Neural cell (in vitro differentiated cells): ENCODE results near the gene CLN6.

Source experiments
- EZH2 ChIP-seq: fragments of 200-600, 300-800 bp; shearing (Covaris generic), sonication (generic); IDR thresholded peaks from 2 replicates; pipeline ENCODE4 v1.6.1; 2014; ENCODE audit warnings: antibody characterized with exemption, low read length, borderline replicate concordance, mild to moderate bottlenecking; ENCODE audit not compliant: insufficient read depth, poor library complexity, severe bottlenecking
- RAD21 ChIP-seq: fragments of 450-650 bp; conservative IDR thresholded peaks from 2 replicates; pipeline ENCODE4 v1.6.1; 2014; ENCODE audit warnings: antibody characterized with exemption, mild to moderate bottlenecking, moderate library complexity
- TF ChIP-seq, protein P1 (sequence below): fragments of 450-650 bp; IDR thresholded peaks from 2 replicates; pipeline ENCODE4 v1.5.1; 2014; ENCODE audit warnings: antibody characterized with exemption, mild to moderate bottlenecking, moderate library complexity; ENCODE audit not compliant: poor library complexity, severe bottlenecking

DNA sequence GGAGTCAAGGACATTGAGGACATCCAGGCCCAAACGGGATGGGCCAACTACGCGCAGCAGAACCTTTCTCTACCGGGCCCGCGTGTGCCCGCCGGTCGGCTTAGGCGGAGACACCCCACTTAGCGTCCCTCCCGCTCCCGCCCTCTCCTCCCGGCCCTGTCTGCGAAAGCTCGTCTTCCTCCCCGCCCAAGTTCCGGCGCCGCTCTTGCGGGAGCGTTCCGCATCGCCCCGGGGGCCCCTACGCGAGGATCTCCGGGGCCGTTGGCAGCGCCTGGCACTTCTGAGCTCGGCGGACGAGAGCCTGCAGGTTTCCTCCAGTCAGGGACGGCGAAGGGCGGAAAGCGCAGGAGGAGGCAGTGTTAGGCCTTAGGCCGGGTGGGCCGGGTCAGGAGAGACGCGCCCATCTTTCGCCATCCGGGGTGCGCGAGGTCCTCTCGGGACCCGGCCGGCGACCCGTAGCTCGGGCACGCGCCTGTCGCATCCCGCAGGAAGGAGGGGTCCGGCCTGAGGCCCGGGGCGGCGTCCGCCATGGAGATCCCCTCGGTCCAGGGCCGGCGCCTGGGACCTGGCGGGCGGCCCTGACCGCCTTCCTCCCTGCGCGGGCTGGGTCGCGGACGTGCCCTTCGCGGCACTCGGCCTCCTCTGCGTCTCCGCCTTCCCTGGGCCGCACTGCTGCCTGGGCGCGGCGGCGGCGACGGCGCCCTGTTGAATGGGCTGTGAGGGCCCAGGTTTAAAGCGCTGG lies 48.2 kb upstream of the CLN6 start, which contains the start of gene FEM1B:
- TF ChIP-seq, protein P1, sequence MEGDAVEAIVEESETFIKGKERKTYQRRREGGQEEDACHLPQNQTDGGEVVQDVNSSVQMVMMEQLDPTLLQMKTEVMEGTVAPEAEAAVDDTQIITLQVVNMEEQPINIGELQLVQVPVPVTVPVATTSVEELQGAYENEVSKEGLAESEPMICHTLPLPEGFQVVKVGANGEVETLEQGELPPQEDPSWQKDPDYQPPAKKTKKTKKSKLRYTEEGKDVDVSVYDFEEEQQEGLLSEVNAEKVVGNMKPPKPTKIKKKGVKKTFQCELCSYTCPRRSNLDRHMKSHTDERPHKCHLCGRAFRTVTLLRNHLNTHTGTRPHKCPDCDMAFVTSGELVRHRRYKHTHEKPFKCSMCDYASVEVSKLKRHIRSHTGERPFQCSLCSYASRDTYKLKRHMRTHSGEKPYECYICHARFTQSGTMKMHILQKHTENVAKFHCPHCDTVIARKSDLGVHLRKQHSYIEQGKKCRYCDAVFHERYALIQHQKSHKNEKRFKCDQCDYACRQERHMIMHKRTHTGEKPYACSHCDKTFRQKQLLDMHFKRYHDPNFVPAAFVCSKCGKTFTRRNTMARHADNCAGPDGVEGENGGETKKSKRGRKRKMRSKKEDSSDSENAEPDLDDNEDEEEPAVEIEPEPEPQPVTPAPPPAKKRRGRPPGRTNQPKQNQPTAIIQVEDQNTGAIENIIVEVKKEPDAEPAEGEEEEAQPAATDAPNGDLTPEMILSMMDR = no peak
- TF ChIP-seq EZH2 = no peak
- no peak for TF ChIP-seq RAD21
